Erythroblast (primary cell): ENCODE data around the gene PDE9A.
"Not testable (repeated sequence)": the region's sequence is repeated elsewhere in the genome, so short reads cannot be mapped to it uniquely, and the experiment has no call there.

ENCODE experiments used
- GATA1 ChIP-seq: IDR thresholded peaks from 2 replicates; pipeline ENCODE4 v1.6.1; 2011; ENCODE audit warnings: low read depth, mild to moderate bottlenecking, control low read depth, low read length, moderate library complexity
- POLR2A ChIP-seq: IDR thresholded peaks from 2 replicates; pipeline ENCODE4 v1.6.1; 2011; ENCODE audit warnings: mild to moderate bottlenecking, low read length

GRCh38 chr21:42615377-42615776, 38.0 kb upstream of the PDE9A start:
- TF ChIP-seq POLR2A, GATA1: not testable (repeated sequence)
